Embryonic facial prominence (tissue), 1 donor: Measurements from ENCODE around the gene ANKRD13D.

Experiments
- DNase-seq: peaks from one replicate; pipeline ENCODE4 v3.0.0-alpha.2; 2016; ENCODE audit errors: extremely low spot score

ANKRD13D gene

GRCh38 chr11:67285541-67286498, 3.3 kb upstream of the ANKRD13D start:
- DNase-seq = no peak

- no peak for DNase-seq
Measured at GRCh38 chr11:67286621-67287333, 2.3 kb upstream of the ANKRD13D start.

GRCh38 chr11:67287355-67288197, 1.5 kb upstream of the ANKRD13D start:
- no peak for DNase-seq

- DNase-seq = no peak
Measured at GRCh38 chr11:67288198-67288451, 978 bp upstream of the ANKRD13D start.

- DNase-seq = peak; percentile 77
Measured at GRCh38 chr11:67288452-67289225, 464 bp upstream of the ANKRD13D start.

- no peak for DNase-seq
Measured at GRCh38 chr11:67289651-67290479, 762 bp downstream of the ANKRD13D start.

GRCh38 chr11:67290801-67291200, 1.7 kb downstream of the ANKRD13D start:
- DNase-seq = no peak

- no peak for DNase-seq
Measured at GRCh38 chr11:67291481-67292381, 2.6 kb downstream of the ANKRD13D start.

GRCh38 chr11:67292671-67293070, 3.6 kb downstream of the ANKRD13D start:
- peak; percentile 31 for DNase-seq

GRCh38 chr11:67293090-67293489, 4.0 kb downstream of the ANKRD13D start:
- DNase-seq = no peak

GRCh38 chr11:67295846-67296245, 6.7 kb downstream of the ANKRD13D start:
- DNase-seq = no peak

GRCh38 chr11:67298786-67299185, 9.7 kb downstream of the ANKRD13D start:
- no peak for DNase-seq

- DNase-seq = no peak
Measured at GRCh38 chr11:67299471-67300191, 10.5 kb downstream of the ANKRD13D start.

- no peak for DNase-seq
Measured at GRCh38 chr11:67300256-67300755, 11.2 kb downstream of the ANKRD13D start.

- DNase-seq = no peak
Measured at GRCh38 chr11:67300756-67301312, 11.7 kb downstream of the ANKRD13D start.

GRCh38 chr11:67301313-67301921, 12.3 kb downstream of the ANKRD13D start:
- DNase-seq = no peak

GRCh38 chr11:67301951-67302516, 12.9 kb downstream of the ANKRD13D start:
- DNase-seq = no peak
